ENCODE data around the gene ALOXE3.
"Not testable (repeated sequence)": the region's sequence is repeated elsewhere in the genome, so short reads cannot be mapped to it uniquely, and the experiment has no call there.

The ALOXE3 gene

GRCh38 chr17:8061851-8062250, 56.5 kb downstream of the ALOXE3 start:
- H3K9me3 ChIP-seq (ENCODE audit: control insufficient read depth, insufficient read depth, low read length); H3K36me3 ChIP-seq (ENCODE audit: insufficient read depth, low read length); H3K4me1 ChIP-seq (ENCODE audit: insufficient read depth, low read length): not testable (repeated sequence)
- H3K9ac ChIP-seq (ENCODE audit: low read depth, low read length) = peak overlapping the region; percentile 11; the same call in 1 of the 2 replicates

- H3K9me3 ChIP-seq (ENCODE audit: control insufficient read depth, insufficient read depth, low read length) = no peaks in the 10 kb centered on the region
- H3K9ac ChIP-seq (ENCODE audit: low read depth, low read length) = no peak overlapping the region
- H3K4me1 ChIP-seq (ENCODE audit: insufficient read depth, low read length) = peaks cover 7% of the 10 kb centered on the region
- no peaks in the 10 kb centered on the region for H3K36me3 ChIP-seq (ENCODE audit: insufficient read depth, low read length)
Measured at GRCh38 chr17:8060274-8060673, 58.0 kb downstream of the ALOXE3 start.

- H3K4me1 ChIP-seq (ENCODE audit: insufficient read depth, low read length) = peaks cover 7% of the 10 kb centered on the region
- H3K36me3 ChIP-seq (ENCODE audit: insufficient read depth, low read length) = no peaks in the 10 kb centered on the region
- no peak overlapping the region for H3K9ac ChIP-seq (ENCODE audit: low read depth, low read length)
- no peaks in the 10 kb centered on the region for H3K9me3 ChIP-seq (ENCODE audit: control insufficient read depth, insufficient read depth, low read length)
Measured at GRCh38 chr17:8059131-8059530, 59.2 kb downstream of the ALOXE3 start.

GRCh38 chr17:8057691-8058114, 60.6 kb downstream of the ALOXE3 start:
- Histone ChIP-seq H3K9me3 (ENCODE audit: control insufficient read depth, insufficient read depth, low read length) (no peaks in the 10 kb centered on the region), H3K9ac (ENCODE audit: low read depth, low read length) (peak overlapping the region; percentile 2; the same call in 1 of the 2 replicates), H3K36me3 (ENCODE audit: insufficient read depth, low read length) (no peaks in the 10 kb centered on the region), H3K4me1 (ENCODE audit: insufficient read depth, low read length) (peaks cover 4% of the 10 kb centered on the region)

GRCh38 chr17:8056976-8057625, 61.2 kb downstream of the ALOXE3 start:
- no peak overlapping the region for H3K9ac ChIP-seq (ENCODE audit: low read depth, low read length)

GRCh38 chr17:8056232-8056975, 61.9 kb downstream of the ALOXE3 start:
- H3K36me3 ChIP-seq (ENCODE audit: insufficient read depth, low read length) = no peaks in the 10 kb centered on the region
- no peaks in the 10 kb centered on the region for H3K9me3 ChIP-seq (ENCODE audit: control insufficient read depth, insufficient read depth, low read length)
- no peaks in the 10 kb centered on the region; the same call in 1 of the 2 replicates for H3K4me1 ChIP-seq (ENCODE audit: insufficient read depth, low read length)
- H3K9ac ChIP-seq (ENCODE audit: low read depth, low read length) = no peak overlapping the region

More at GRCh38 chr17:8056976-8057625, 61.2 kb downstream of the ALOXE3 start:
- no peaks in the 10 kb centered on the region; the same call in 1 of the 2 replicates for H3K4me1 ChIP-seq (ENCODE audit: insufficient read depth, low read length)
- H3K36me3 ChIP-seq (ENCODE audit: insufficient read depth, low read length) = no peaks in the 10 kb centered on the region
- H3K9me3 ChIP-seq (ENCODE audit: control insufficient read depth, insufficient read depth, low read length) = no peaks in the 10 kb centered on the region

- no peak overlapping the region for H3K9ac ChIP-seq (ENCODE audit: low read depth, low read length)
Measured at GRCh38 chr17:8055851-8056231, 62.5 kb downstream of the ALOXE3 start.

GRCh38 chr17:8053600-8053999, 64.7 kb downstream of the ALOXE3 start:
- Histone ChIP-seq H3K36me3 (ENCODE audit: insufficient read depth, low read length) (no peaks in the 10 kb centered on the region), H3K4me1 (ENCODE audit: insufficient read depth, low read length) (no peaks in the 10 kb centered on the region), H3K9me3 (ENCODE audit: control insufficient read depth, insufficient read depth, low read length) (no peaks in the 10 kb centered on the region), H3K9ac (ENCODE audit: low read depth, low read length) (no peak overlapping the region)

More at GRCh38 chr17:8055851-8056231, 62.5 kb downstream of the ALOXE3 start:
- Histone ChIP-seq H3K36me3 (ENCODE audit: insufficient read depth, low read length) (no peaks in the 10 kb centered on the region), H3K9me3 (ENCODE audit: control insufficient read depth, insufficient read depth, low read length) (no peaks in the 10 kb centered on the region), H3K4me1 (ENCODE audit: insufficient read depth, low read length) (no peaks in the 10 kb centered on the region; the same call in 1 of the 2 replicates)

- H3K36me3 ChIP-seq (ENCODE audit: insufficient read depth, low read length) = no peaks in the 10 kb centered on the region
- no peaks in the 10 kb centered on the region for H3K4me1 ChIP-seq (ENCODE audit: insufficient read depth, low read length)
- no peak overlapping the region for H3K9ac ChIP-seq (ENCODE audit: low read depth, low read length)
- H3K9me3 ChIP-seq (ENCODE audit: control insufficient read depth, insufficient read depth, low read length) = no peaks in the 10 kb centered on the region
Measured at GRCh38 chr17:8052256-8053252, 65.8 kb downstream of the ALOXE3 start.

GRCh38 chr17:8051831-8052230, 66.5 kb downstream of the ALOXE3 start:
- no peaks in the 10 kb centered on the region for H3K36me3 ChIP-seq (ENCODE audit: insufficient read depth, low read length)
- H3K9ac ChIP-seq (ENCODE audit: low read depth, low read length) = no peak overlapping the region
- no peaks in the 10 kb centered on the region for H3K9me3 ChIP-seq (ENCODE audit: control insufficient read depth, insufficient read depth, low read length)
- no peaks in the 10 kb centered on the region for H3K4me1 ChIP-seq (ENCODE audit: insufficient read depth, low read length)

- H3K4me1 ChIP-seq (ENCODE audit: insufficient read depth, low read length) = no peaks in the 10 kb centered on the region
- no peaks in the 10 kb centered on the region for H3K9me3 ChIP-seq (ENCODE audit: control insufficient read depth, insufficient read depth, low read length)
- no peaks in the 10 kb centered on the region for H3K36me3 ChIP-seq (ENCODE audit: insufficient read depth, low read length)
- no peak overlapping the region for H3K9ac ChIP-seq (ENCODE audit: low read depth, low read length)
Measured at GRCh38 chr17:8048736-8049135, 69.6 kb downstream of the ALOXE3 start.

GRCh38 chr17:8048236-8048635, 70.1 kb downstream of the ALOXE3 start:
- Histone ChIP-seq H3K9ac (ENCODE audit: low read depth, low read length) (no peak overlapping the region), H3K9me3 (ENCODE audit: control insufficient read depth, insufficient read depth, low read length) (no peaks in the 10 kb centered on the region)

GRCh38 chr17:8047769-8048110, 70.6 kb downstream of the ALOXE3 start:
- Histone ChIP-seq H3K9ac (ENCODE audit: low read depth, low read length) (no peak overlapping the region), H3K4me1 (ENCODE audit: insufficient read depth, low read length) (no peaks in the 10 kb centered on the region), H3K9me3 (ENCODE audit: control insufficient read depth, insufficient read depth, low read length) (no peaks in the 10 kb centered on the region), H3K36me3 (ENCODE audit: insufficient read depth, low read length) (no peaks in the 10 kb centered on the region)

More at GRCh38 chr17:8048236-8048635, 70.1 kb downstream of the ALOXE3 start:
- Histone ChIP-seq H3K4me1 (ENCODE audit: insufficient read depth, low read length) (no peaks in the 10 kb centered on the region), H3K36me3 (ENCODE audit: insufficient read depth, low read length) (no peaks in the 10 kb centered on the region)

Measured in ES-I3 (cell line).